Left hindlimb (tissue), 1 donor: ENCODE results near the gene AGAP1.

Experiments used
- DNase-seq: peaks from one replicate; pipeline ENCODE4 v3.0.0-alpha.2; 2018

Gene AGAP1

GRCh38 chr2:235640926-235641723 is 147.3 kb downstream of the AGAP1 start:
- no peak for DNase-seq

- DNase-seq = no peak
These were observed 148.1 kb downstream of the AGAP1 start for GRCh38 chr2:235641956-235642355.

GRCh38 chr2:235642446-235643098 is 148.7 kb downstream of the AGAP1 start:
- DNase-seq = no peak

- peak; percentile 64 for DNase-seq
These were observed 150.1 kb downstream of the AGAP1 start for GRCh38 chr2:235643680-235644511.

- no peak for DNase-seq
These were observed 153.4 kb downstream of the AGAP1 start for GRCh38 chr2:235647264-235647663.

- DNase-seq = no peak
These were observed 154.0 kb downstream of the AGAP1 start for GRCh38 chr2:235647877-235648276.

- no peak for DNase-seq
These were observed 155.6 kb downstream of the AGAP1 start for GRCh38 chr2:235649418-235649817.

- no peak for DNase-seq
These were observed 157.8 kb downstream of the AGAP1 start for GRCh38 chr2:235651643-235652042.

- no peak for DNase-seq
These were observed 160.4 kb downstream of the AGAP1 start for GRCh38 chr2:235654103-235654813.

GRCh38 chr2:235658351-235659174 is 164.7 kb downstream of the AGAP1 start:
- DNase-seq = no peak

GRCh38 chr2:235659767-235660322 is 166.0 kb downstream of the AGAP1 start:
- DNase-seq = peak; percentile 62

- no peak for DNase-seq
These were observed 166.7 kb downstream of the AGAP1 start for GRCh38 chr2:235660484-235661082.

GRCh38 chr2:235661167-235661937 is 167.5 kb downstream of the AGAP1 start:
- DNase-seq = no peak

GRCh38 chr2:235661952-235662351 is 168.1 kb downstream of the AGAP1 start:
- DNase-seq = no peak

- no peak for DNase-seq
These were observed 170.0 kb downstream of the AGAP1 start for GRCh38 chr2:235663875-235664274.

- no peak for DNase-seq
These were observed 171.9 kb downstream of the AGAP1 start for GRCh38 chr2:235665661-235666212.

- DNase-seq = peak; percentile 65
These were observed 172.5 kb downstream of the AGAP1 start for GRCh38 chr2:235666213-235666781.

GRCh38 chr2:235668782-235669181 is 174.9 kb downstream of the AGAP1 start:
- DNase-seq = no peak

- peak; percentile 78 for DNase-seq
These were observed 175.5 kb downstream of the AGAP1 start for GRCh38 chr2:235669269-235669831.
